ENCODE measurements around the gene MED10.

MED10 gene

GRCh38 chr5:6338871-6339270 is 39.5 kb downstream of the MED10 start:
- no peak for TF ChIP-seq CTCF (IDR thresholded peaks at IDR 0.05; ENCODE audit: insufficient read depth, missing control alignments)
- FAIRE-seq, result no peak
- DNase-seq (ENCODE audit: insufficient read length, low spot score), result no peak

GRCh38 chr5:6338135-6338534 is 40.2 kb downstream of the MED10 start:
- TF ChIP-seq CTCF (IDR thresholded peaks at IDR 0.05; ENCODE audit: insufficient read depth, missing control alignments), result no peak
- DNase-seq (ENCODE audit: insufficient read length, low spot score) (no peak), FAIRE-seq (no peak)

GRCh38 chr5:6333182-6333905 is 45.0 kb downstream of the MED10 start:
- no peak for TF ChIP-seq CTCF (IDR thresholded peaks at IDR 0.05; ENCODE audit: insufficient read depth, missing control alignments)
- FAIRE-seq (no peak), DNase-seq (ENCODE audit: insufficient read length, low spot score) (no peak)

- FAIRE-seq, result no peak
- no peak for DNase-seq (ENCODE audit: insufficient read length, low spot score)
- no peak for TF ChIP-seq CTCF (IDR thresholded peaks at IDR 0.05; ENCODE audit: insufficient read depth, missing control alignments)
Observed at GRCh38 chr5:6328173-6328572, 50.2 kb downstream of the MED10 start.

GRCh38 chr5:6326776-6327175 is 51.6 kb downstream of the MED10 start:
- no peak for DNase-seq (ENCODE audit: insufficient read length, low spot score)
- TF ChIP-seq CTCF (IDR thresholded peaks at IDR 0.05; ENCODE audit: insufficient read depth, missing control alignments), result no peak
- no peak for FAIRE-seq

- no peak for TF ChIP-seq CTCF (IDR thresholded peaks at IDR 0.05; ENCODE audit: insufficient read depth, missing control alignments)
- no peak for FAIRE-seq
- no peak for DNase-seq (ENCODE audit: insufficient read length, low spot score)
Observed at GRCh38 chr5:6322163-6322713, 56.1 kb downstream of the MED10 start.

Data from D721Med (cell line).